Upper lobe of left lung (tissue), 6 donors: ENCODE data around the gene ZNHIT2. TPM values are rescaled to one million over a fixed set of nuclear protein-coding genes. Genes with fewer than 3 reads are reported as not detected.

Experiments used
- ATAC-seq, 2 donors: fragments of 200-7000 bp; cut with Tn5 transposase; one replicate each; pipeline ENCODE4 v1.9.1; 2022; ENCODE audit warnings: mild to moderate bottlenecking in 2 of 2, moderate library complexity in 2 of 2; ENCODE audit not compliant: low FRiP score in 2 of 2
- DNase-seq, 2 donors: peaks; one replicate each; pipeline ENCODE4 v3.0.0-alpha.2; 2019 to 2020
- H3K27ac ChIP-seq, 4 donors: fragments of 200-600 bp; sonication (generic); one replicate each; pipeline ENCODE4 v1.5.1; 2016 to 2019
- H3K27me3 ChIP-seq, 4 donors: fragments of 200-600 bp; sonication (generic); one replicate each; pipeline ENCODE4 v1.5.1; 2017 to 2019
- H3K36me3 ChIP-seq, 4 donors: fragments of 200-600 bp; sonication (generic); one replicate each; pipeline ENCODE4 v1.5.1; 2016 to 2019
- H3K4me1 ChIP-seq, 4 donors: fragments of 200-600 bp; sonication (generic); one replicate each; pipeline ENCODE4 v1.5.1; 2018 to 2019
- H3K4me3 ChIP-seq, 4 donors: fragments of 200-600 bp; sonication (generic); one replicate each; pipeline ENCODE4 v1.5.1; 2017 to 2019; ENCODE audit warnings: mild to moderate bottlenecking in 2 of 4, moderate library complexity in 1 of 4
- H3K9me3 ChIP-seq, 4 donors: fragments of 200-600 bp; sonication (generic); one replicate each; pipeline ENCODE4 v1.5.1; 2018 to 2019
- CTCF ChIP-seq, 6 experiments: fragments of 450-650 bp in 4 of 6; fragments of 200-600 bp in 2 of 6; sonication (generic) in 2 of 6; IDR thresholded peaks; one replicate each; pipeline ENCODE4 v1.5.1; 2016 to 2019; ENCODE audit warnings: antibody characterized with exemption in 6 of 6
- EP300 ChIP-seq, 4 donors: sonication (generic); formaldehyde crosslinking; IDR thresholded peaks; one replicate each; pipeline ENCODE4 v1.5.1; 2017; ENCODE audit warnings: antibody characterized with exemption in 4 of 4, control low read depth in 2 of 4
- POLR2A ChIP-seq, 4 donors: fragments of 450-650 bp; IDR thresholded peaks; one replicate each; pipeline ENCODE4 v1.5.1; 2016 to 2017; ENCODE audit warnings: antibody characterized with exemption in 4 of 4, mild to moderate bottlenecking in 2 of 4
- POLR2AphosphoS5 ChIP-seq, 2 donors: sonication (generic); formaldehyde crosslinking; IDR thresholded peaks; one replicate each; pipeline ENCODE4 v1.5.1; 2017; ENCODE audit warnings: antibody characterized with exemption in 2 of 2
- WGBS, 2 donors: methylation state at CpG; one replicate each; pipeline ENCODE4 v1.1.5; 2017 to 2018; 5-methylcytosine and 5-hydroxymethylcytosine counted together
- total RNA-seq, 6 donors: library from RNA; depleted of rRNA in 4 of 6; stranded (reverse); fragments of >200 nt in 4 of 6; gene quantifications; one replicate each; pipeline versions ENCODE4 v1.1.0 to v1.2.1, GENCODE V29; 2016 to 2021
- donor health status: DM: no; HTN: no; CAD: no; lungs with moderate emphysema.
- donor health status: DM: no; HTN: yes; CAD: no; lungs with severe emphysema.

The ZNHIT2 gene
- total RNA-seq, 6 donors from 2014 or later: 12.6 to 28.5 (median 15.2) TPM

GRCh38 chr11:65132238-65132987 lies 14.9 kb upstream of the ZNHIT2 start:
- Histone ChIP-seq H3K36me3 (peaks cover 32 to 55% (median 53%) of the 10 kb centered on the region in 4 donors), H3K27ac (peak overlapping the region in 3 of 4 donors; percentile 97 to 99 (median 98))
- DNase-seq: no peak

GRCh38 chr11:65131895-65132237 lies 14.4 kb upstream of the ZNHIT2 start:
- 85 to 100% methylated on average over 2 to 6 of the region's 6 CpGs for WGBS, 2 donors
- ATAC-seq: no peak
- no peak for TF ChIP-seq CTCF (IDR thresholded peaks at IDR 0.05)
- no peak for TF ChIP-seq POLR2A (IDR thresholded peaks at IDR 0.05)
- TF ChIP-seq POLR2AphosphoS5 (IDR thresholded peaks at IDR 0.05): no peak
- no peak for TF ChIP-seq EP300 (IDR thresholded peaks at IDR 0.05)
- Histone ChIP-seq H3K4me3 (no peak overlapping the region), H3K27ac (peak overlapping the region in 1 of 4 donors; percentile 97), H3K36me3 (peaks cover 37 to 60% (median 58%) of the 10 kb centered on the region in 4 donors), H3K4me1 (peaks cover 24 to 33% (median 27%) of the 10 kb centered on the region in 4 donors), H3K9me3 (no peaks in the 10 kb centered on the region), H3K27me3 (no peaks in the 10 kb centered on the region)
- no peak for DNase-seq

More at GRCh38 chr11:65132238-65132987, 14.9 kb upstream of the ZNHIT2 start:
- Histone ChIP-seq H3K4me1 (peaks cover 24 to 33% (median 27%) of the 10 kb centered on the region in 4 donors), H3K27me3 (no peaks in the 10 kb centered on the region), H3K9me3 (no peaks in the 10 kb centered on the region), H3K4me3 (peak overlapping the region in 3 of 4 donors; percentile 67 to 98 (median 86))
- 70 to 74% methylated on average over 6 to 10 of the region's 10 CpGs for WGBS, 2 donors
- ATAC-seq: no peak
- TF ChIP-seq CTCF (IDR thresholded peaks at IDR 0.05) (no peak), POLR2A (IDR thresholded peaks at IDR 0.05) (no peak), EP300 (IDR thresholded peaks at IDR 0.05) (no peak), POLR2AphosphoS5 (IDR thresholded peaks at IDR 0.05) (no peak)

GRCh38 chr11:65131417-65131776 lies 13.9 kb upstream of the ZNHIT2 start:
- H3K4me1 ChIP-seq: peaks cover 24 to 33% (median 27%) of the 10 kb centered on the region in 4 donors
- peaks cover 37 to 65% (median 63%) of the 10 kb centered on the region in 4 donors for H3K36me3 ChIP-seq
- no peak overlapping the region for H3K27ac ChIP-seq
- TF ChIP-seq POLR2A (IDR thresholded peaks at IDR 0.05) (no peak), POLR2AphosphoS5 (IDR thresholded peaks at IDR 0.05) (no peak), CTCF (IDR thresholded peaks at IDR 0.05) (no peak), EP300 (IDR thresholded peaks at IDR 0.05) (no peak)
- 85 to 97% methylated on average over 3 of the region's 3 CpGs for WGBS, 2 donors
- H3K27me3 ChIP-seq: no peaks in the 10 kb centered on the region
- DNase-seq: no peak
- no peak overlapping the region for H3K4me3 ChIP-seq
- ATAC-seq: no peak
- H3K9me3 ChIP-seq: no peaks in the 10 kb centered on the region

GRCh38 chr11:65130631-65131416 lies 13.3 kb upstream of the ZNHIT2 start:
- TF ChIP-seq POLR2A (IDR thresholded peaks at IDR 0.05) (no peak), EP300 (IDR thresholded peaks at IDR 0.05) (no peak), CTCF (IDR thresholded peaks at IDR 0.05) (no peak), POLR2AphosphoS5 (IDR thresholded peaks at IDR 0.05) (no peak)
- Histone ChIP-seq H3K27ac (no peak overlapping the region), H3K4me1 (peaks cover 20 to 30% (median 25%) of the 10 kb centered on the region in 4 donors), H3K36me3 (peaks cover 43 to 71% (median 68%) of the 10 kb centered on the region in 4 donors), H3K4me3 (no peak overlapping the region), H3K9me3 (no peaks in the 10 kb centered on the region), H3K27me3 (no peaks in the 10 kb centered on the region)
- 90% methylated on average over 12 to 19 of the region's 19 CpGs for WGBS, 2 donors
- no peak for ATAC-seq
- DNase-seq: no peak
